Renal cortical epithelial cell (primary cell): ENCODE measurements around the gene ATF6. TPM values are rescaled to one million over a fixed set of nuclear protein-coding genes. Genes with fewer than 3 reads are reported as not detected.
"Not testable (repeated sequence)": the region's sequence is repeated elsewhere in the genome, so short reads cannot be mapped to it uniquely, and the experiment has no call there.

ENCODE experiments used
- DNase-seq: peaks from one replicate; pipeline ENCODE4 v3.0.0-alpha.2; 2011; ENCODE audit warnings: low read depth
- total RNA-seq: library from RNA; depleted of rRNA; stranded (reverse); fragments of >200 nt; gene quantifications from 2 replicates; pipeline ENCODE4 v1.2.3, GENCODE V29; 2014

Gene ATF6
- total RNA-seq, 1 donor from 2014 or later, result 42.8 TPM

DNA sequence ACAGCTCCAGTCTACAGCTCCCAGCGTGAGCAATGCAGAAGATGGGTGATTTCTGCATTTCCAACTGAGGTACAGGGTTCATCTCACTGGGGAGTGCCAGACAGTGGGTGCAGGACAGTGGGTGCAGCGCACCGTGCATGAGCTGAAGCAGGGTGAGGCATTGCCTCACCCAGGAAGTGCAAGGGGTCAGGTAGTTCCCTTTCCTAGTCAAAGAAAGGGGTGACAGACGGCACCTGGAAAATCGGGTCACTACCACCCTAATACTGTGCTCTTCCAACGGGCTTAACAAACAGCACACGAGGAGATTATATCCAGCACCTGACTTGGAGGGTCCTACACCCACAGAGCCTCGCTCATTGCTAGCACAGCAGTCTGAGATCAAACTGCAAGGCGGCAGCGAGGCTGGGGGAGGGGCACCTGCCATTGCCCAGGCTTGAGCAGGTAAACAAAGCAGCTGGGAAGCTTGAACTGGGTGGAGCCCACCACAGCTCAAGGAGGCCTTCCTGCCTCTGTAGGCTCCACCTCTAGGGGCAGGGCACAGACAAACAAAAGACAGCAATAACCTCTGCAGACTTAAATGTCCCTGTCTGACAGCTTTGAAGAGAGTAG is 66.3 kb downstream of the ATF6 start:
- not testable (repeated sequence) for DNase-seq

DNA sequence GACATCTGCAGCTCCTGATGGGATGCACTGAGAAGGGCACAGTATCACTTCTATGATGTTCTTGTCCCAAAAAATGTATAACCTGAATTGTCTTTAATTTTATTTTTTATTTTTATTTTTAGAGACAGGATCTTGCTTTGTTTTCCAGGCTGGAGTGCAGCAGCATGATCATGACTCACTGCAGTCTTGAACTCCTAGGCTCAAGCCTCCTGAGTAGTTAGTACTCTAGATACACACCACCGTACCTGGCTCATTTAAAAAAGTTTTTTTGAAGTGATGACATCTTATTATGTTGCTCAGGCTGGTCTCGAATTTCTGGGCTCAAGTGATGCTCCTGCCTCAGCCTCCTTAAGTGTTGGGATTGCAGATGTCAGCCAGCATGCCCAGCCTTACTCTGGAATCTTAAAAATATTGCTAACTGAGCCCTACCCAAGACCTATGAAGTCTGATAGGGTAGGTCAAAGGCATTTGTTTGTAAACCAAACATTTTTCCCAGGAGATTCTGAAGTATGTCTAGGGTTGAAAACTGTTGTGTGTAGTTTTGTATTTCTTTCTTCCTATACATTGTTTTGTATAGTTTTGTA is 68.9 kb downstream of the ATF6 start:
- DNase-seq, result peak; percentile 38

DNA sequence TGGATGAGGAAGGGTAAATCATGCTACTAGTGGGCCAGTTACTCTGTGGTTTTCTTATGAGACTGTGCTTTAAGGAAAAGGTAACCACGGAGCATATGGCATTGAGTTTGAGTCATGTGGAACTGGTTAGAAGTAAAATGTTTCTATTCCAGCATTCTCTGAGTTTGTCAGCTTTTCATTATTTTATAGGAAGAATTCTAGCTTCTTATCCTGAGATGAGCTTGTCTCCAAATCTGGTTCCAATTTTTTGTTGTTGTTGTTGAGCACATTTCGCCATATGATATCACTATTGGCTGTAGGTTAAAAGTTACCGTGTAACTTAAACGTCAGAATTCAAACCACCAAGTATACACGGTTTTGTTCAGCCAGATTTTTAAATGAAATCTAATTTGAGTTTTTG is 69.9 kb downstream of the ATF6 start:
- DNase-seq, result no peak

DNA sequence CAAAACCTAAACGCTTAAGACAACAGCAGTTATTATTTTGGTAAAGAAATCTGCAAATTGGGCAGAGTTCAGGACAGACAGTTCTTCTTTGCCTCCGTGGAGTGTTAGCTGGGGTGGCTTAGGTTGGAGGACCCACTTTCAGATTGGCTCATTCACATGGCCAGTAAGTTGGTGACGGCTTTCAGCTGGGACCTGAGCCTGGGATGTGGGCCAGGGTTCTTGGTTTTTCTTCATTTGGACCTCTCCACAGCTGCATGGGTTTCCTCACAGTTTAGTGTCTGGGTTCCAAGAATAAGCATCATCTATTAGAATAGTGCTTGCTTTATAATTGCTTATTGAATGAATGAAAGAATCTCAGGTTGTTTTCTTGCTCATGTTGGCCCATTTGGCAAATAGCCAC is 72.2 kb downstream of the ATF6 start:
- DNase-seq, result no peak

DNA sequence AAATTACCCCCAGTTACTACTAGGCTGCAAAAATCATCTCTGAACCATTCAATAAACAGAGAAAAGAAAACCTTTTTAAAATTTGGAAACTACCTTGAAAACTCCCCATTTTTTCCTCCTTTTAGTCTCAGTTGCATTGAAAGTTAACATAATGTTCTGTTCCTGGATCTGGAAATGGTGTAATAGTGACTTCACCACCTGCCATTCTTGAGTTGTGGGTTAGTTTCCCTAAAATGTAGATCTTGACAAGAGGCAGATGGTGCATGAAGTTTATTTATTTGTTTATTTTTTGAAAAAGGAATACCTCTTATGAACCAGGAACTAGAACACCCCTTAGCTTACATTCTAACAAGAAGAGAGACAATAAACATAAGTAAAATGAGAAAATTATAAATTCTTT is 72.8 kb downstream of the ATF6 start:
- DNase-seq, result no peak

DNA sequence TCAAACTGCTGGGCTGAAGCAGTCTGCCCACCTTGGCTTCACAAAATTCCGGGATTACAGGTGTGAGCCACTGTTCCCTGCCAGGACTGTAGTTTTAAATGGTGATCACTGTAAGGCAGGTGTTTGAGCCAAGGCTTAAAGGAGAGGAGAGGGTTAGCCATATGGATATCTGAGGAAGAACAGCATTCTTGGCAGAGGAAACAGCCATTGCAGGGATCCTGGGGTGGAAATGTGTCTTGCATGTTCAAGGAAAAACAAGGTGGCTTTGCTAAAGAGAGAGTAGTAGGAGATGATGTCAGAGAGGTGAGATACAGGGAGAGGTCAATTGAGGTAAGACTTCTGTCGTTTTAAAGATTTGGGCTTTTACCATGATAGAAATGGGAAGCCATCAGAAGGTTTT is 73.5 kb downstream of the ATF6 start:
- no peak for DNase-seq

DNA sequence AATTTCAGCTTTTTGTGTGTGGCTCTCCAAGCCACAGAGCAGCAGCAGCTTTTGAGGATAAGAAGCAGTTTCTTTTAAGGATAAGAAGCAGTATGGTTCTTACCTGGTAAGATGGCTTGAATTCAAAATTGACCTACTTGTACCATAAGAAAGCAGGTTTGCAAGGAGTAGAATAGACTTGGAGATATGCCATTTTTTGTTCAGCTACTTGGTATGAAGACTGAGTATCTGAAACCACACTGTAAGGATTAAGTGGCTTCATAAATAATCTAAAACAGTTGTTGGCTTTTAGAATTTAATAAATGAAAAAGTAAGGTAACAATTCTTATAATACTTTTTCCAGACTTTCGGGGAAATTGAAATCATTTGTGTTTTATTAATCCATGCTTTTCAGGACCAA is 74.2 kb downstream of the ATF6 start:
- DNase-seq, result no peak

DNA sequence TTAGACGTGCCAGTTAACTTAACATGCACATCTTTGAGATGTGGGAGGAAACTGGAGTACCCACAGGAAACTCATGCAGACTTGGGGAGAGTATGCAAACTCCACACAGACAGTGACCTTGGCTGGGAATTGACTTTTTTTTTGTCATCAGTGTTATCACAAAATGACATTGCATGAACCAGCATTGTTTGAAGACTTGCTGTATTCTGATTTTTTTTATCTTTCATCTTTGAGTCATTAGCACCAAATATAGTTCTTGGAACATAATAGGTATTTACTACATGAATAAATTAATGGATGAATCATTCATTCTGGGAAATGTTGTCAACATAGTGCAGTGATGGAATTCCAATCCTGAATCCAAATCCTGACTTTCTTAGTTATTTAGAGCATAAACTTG is 77.0 kb downstream of the ATF6 start:
- DNase-seq, result peak; percentile 55

DNA sequence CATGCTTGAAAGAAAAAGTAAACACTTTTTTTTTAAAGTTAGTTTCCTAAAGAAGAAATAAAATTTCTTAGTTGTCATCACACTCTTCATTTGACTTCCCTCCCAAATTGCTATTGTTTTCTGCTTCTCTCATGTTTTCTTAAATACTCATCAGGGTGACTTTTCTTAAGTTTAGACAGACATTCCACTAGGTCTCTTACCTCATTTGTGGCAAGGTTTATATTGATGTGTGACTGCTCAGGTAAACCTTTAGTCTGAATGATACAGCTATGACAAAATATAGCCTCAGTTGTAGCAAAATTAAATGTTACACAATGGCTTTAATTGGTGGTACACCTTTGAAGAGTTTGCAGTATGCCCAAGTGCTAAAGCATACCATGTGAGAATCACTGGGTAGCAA is 78.6 kb downstream of the ATF6 start:
- DNase-seq, result no peak

DNA sequence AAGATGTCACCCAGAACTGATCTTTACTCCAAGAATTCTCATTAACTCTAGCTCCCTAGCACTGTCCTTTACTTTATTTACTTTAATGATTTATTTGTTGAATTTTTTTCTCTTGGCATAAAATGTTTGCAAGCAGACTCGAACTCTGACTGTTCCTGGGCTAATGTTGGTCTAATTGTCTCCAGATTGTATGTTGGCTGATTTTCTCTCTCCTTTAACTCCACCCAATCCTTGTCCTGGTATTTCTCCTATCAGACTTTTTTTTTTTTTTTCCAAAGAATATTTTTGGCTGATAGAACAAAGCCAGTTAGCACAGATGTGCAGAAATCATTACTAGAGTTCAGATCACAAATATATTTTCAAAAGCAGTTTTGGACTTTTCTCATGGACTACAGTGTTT is 82.6 kb downstream of the ATF6 start:
- no peak for DNase-seq

DNA sequence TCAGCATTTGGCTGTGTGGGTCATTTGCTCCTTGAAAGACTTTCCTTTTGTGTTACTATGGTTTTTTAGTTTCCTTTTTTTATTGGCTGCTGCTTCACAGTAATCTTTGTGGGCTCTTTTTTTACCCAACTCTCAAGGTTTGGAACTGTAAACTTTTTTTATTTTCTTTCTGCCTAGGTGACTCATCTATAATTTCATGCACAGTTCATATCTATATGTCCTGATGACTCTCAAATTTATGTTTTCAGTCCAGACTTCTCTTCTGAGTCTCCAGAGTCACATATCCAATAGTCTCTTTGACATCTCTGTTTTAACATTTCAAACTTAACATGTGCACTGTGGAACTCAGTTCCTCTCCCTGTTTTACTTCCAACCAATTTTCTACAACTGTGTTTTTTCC is 83.4 kb downstream of the ATF6 start:
- DNase-seq, result no peak

DNA sequence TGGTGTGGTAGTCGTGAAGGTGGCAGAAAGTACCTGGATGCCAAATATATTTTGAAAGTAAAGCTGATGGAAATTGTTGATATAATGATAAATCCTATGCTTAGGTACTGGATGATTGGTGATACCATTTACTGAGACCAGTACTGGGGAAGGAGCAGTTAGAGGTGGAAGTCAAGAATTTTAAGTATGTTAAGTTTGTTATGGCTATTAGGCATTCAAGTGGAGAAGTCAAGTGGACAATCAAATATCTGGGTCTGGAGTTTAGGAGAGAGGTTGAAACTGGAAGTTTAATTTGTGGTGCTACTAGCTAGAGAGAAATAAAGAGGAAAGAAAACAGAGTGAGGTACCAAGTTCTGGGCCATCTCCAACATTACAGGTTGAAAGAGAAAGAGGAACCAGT is 89.1 kb downstream of the ATF6 start:
- no peak for DNase-seq

DNA sequence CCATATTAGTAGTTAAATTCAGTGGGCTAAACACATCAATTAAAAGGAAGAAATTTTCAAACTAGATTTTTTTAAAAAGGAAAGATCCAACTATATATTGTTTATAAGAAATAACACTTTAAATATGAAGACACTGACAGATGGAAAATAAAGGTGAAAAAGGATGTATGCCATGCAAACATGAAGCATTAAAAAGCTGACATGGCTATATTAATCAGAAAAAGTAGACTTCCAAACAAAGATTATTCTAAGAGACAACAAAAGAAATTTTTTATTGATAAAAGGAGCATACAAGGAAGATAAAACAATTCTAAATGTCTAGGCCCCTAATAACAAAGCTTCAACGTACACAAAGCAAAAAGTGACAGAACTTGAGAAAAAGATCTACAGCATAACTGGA is 92.2 kb downstream of the ATF6 start:
- DNase-seq, result no peak

DNA sequence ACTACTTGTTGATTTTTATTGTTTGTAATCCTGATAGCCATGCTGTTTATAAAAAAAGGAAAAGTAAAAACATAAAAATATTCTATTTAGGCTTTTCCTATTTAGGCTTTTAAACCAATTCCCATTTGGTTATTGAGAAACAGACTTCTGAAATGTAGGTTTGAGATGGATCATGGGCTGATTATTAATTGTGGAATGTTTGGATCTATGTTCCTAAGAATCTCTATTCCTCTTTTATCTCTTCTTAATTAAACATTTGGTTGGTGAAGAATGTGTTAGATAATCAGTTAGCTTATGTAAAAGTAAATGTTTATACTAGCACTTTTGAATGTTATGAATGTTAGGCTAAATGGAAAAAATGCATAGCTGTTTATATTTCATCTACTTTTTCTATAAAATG is 97.4 kb downstream of the ATF6 start:
- no peak for DNase-seq

DNA sequence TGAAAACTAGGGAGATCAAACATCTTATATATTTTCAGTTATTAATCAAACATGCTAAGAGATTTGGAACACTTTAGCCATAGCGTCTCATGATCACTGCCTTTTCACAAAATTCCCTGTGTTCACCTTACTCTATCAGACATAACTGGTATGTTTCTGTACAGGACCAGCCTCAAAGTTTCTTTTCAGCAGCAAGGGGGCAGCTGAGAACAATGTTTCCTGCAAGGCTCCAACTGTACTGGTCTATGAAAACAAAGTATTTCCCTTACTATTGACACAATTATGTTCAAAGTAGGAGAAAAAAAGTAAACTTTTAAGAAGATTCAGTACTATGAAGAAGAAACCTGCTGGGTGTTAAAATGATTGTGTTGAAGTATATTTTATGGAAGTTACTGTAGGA is 98.5 kb downstream of the ATF6 start:
- peak; percentile 53 for DNase-seq

DNA sequence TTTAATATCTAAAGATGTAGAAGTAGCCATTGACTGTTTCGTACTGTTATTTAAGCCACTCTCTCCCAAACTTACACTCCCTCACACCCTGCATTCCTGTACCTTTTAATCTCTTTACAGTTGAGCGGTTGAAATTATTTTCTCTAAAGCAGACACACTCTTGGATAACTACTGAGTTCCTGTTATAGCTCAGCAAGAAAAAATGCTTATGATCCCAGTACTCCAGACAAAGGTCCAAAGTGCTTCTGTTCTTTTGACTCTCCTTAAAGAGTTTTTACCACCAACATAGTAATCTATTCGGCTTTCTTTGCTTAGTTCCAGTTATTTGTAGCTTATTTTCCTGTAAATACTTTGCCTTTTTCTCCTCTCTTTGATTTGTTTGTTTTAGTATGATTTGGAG is 100.1 kb downstream of the ATF6 start:
- DNase-seq, result peak; percentile 23

DNA sequence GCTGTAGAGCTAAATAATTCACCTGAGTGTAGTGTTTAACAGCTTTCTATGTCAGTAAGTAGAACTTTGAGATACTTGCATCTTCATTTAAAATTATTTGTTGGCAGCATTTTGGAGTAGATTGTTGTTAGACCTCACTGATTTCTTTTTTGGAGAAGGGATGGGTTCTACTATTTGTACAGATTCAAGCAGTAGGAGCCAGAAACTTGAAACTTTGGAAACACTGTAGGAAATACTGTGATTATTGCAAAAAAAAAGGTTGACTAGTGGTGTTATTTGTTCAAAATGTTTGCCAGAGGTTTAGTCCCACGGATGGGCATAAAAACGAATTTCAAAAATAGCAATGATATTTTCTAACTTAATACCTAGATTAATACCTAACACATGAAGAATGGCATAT is 102.7 kb downstream of the ATF6 start:
- DNase-seq, result no peak

DNA sequence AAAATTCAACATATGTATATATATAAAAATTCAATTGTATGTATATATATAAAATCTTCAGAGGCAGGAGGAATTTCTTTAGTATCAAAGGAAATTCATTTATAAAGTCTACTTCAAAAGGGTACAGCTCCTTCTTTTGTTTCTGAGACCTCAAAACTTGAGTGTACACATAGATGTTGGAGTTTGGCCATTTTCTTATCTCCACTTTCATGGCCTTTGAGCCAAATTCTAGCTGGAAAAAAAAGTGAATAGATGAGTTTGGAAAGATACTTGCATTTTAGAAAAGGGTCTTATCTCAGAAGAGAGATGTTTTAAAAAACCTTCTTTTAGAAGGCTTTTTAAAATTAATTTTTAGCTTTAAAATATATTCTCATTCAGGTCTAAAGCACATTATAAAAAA is 103.2 kb downstream of the ATF6 start:
- no peak for DNase-seq

DNA sequence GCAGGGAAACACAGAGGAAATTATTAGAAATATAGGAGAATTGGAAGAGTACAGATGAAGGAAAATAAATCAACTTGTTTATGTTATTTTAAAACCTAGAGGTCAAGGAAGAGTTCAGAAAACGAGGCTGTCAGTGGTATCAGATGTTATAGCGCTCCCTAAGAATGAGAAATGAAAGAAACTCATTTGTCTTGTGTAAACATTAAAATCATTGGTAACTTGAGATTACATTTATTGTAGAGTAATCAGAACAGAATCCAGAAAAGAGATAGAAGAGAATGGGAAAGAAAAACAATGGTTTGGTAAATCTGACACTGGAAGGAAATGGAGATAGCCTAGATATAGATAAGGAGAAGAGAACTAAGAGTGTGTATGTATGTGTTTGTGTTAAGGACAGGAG is 106.4 kb downstream of the ATF6 start:
- no peak for DNase-seq

DNA sequence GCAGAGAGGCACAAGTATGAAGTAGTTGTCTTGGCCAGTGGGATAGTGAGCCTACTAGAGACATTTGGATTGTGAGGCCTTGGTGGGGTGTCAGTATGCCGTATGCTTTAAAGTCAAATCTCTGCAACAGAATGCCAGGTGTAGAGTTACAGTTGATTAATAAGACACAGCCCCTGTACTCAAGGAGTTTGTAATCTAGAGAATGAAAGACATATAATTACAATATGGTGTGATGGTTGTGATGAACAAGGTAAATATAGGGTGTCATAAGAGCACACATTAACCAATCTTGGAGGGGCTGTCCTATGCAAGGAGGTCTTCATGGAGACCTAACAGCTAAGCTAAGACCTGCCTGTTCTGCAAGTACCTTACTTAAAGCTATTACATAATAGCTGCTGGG is 113.1 kb downstream of the ATF6 start:
- no peak for DNase-seq

DNA sequence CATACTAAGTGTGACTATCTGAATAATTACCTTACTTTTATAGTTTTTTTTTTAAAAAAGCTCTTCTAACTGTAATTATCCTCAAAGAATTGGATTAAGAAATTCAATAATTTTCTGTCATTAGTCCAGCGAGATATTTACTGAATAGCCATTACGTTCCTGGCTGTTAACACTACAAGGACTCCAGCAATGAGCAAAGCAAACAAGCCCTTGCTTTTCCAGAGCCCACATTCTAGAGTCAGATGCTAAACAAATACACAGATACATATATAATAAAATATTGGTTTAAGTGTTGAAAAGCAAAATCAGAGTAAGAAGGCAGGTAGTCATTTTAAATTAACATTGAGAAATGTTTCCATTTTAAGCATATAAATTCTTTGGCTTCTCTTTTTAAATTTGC is 118.4 kb downstream of the ATF6 start:
- DNase-seq, result no peak

DNA sequence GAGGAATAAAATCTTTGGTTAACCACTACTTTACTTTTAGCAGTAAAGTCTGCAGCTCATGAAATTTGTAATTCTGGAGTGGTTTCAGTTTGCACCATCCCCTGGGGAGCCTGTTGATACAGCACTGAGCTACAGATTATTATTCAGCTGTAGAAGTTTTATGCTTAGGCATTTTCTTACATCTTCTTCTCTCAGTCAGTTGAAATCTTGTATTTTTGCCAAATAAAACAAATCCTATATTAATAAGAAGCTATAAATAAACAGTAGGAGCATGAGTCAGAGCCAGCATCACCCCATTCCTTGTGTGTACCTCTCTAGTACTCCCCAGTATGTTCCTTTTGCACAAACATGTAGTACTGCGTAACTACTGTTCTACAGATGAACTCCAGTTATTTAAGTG is 118.9 kb downstream of the ATF6 start:
- peak; percentile 66 for DNase-seq

DNA sequence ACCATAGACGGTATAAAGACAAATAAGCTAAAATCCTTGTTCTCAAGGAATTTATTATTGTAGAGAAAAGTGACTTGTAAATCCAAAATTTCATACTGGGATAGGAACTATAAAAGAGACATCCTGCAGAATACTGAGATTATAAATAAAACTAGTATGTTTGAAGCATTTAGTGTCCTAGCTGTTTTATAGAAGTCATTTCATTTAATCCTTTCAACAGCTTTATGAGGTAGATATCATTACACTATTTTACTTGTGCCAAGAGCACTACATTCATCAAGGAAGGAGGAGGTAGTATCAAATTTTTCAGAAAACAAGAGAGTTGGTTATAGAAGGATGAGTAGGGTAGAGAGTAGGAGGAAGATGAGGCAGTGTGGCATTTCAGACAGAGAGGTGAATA is 119.6 kb downstream of the ATF6 start:
- no peak for DNase-seq

DNA sequence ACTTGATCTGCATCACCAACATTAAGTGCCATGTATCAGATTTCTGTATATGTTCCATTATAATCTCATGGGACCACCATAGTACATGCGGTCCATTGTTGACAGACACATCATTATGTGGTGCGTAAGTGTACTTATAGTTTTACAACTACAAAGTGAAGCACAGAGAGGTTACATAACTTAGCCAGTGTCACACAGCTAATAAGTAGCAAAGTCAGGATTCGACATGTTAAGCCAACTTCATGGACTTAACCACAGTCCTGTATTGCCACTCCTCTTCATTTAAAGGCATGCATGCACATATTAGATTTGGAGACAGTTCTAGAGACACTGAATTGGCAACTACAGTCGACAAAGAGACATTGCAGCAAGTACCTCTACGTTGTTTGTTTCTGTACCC is 120.5 kb downstream of the ATF6 start:
- no peak for DNase-seq
